Cortex of kidney (tissue), 1 donor: ENCODE data around the gene TAS1R3.
"Not testable (repeated sequence)": the region's sequence is repeated elsewhere in the genome, so short reads cannot be mapped to it uniquely, and the experiment has no call there.

Experiments used
- DNase-seq: peaks from one replicate; lab custom pipeline; 2025; lab: John Stamatoyannopoulos, UW

Gene TAS1R3

GRCh38 chr1:1309251-1310108 lies 21.6 kb upstream of the TAS1R3 start:
- DNase-seq: no peak

DNA sequence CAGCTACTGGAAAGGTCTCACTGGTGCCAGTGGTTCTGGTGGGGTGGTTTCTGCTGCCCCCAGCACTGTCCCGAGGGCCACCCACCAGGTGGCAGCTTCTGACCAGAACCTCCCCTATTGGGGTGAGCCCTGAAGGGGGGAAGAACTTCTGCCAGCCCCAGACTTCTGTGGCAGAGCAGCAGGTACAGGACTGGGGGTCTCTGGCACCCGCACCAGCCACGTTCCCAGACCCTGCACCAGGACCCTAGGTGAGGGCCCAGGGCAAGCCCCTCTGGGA lies 21.0 kb upstream of the TAS1R3 start:
- no peak for DNase-seq

DNA sequence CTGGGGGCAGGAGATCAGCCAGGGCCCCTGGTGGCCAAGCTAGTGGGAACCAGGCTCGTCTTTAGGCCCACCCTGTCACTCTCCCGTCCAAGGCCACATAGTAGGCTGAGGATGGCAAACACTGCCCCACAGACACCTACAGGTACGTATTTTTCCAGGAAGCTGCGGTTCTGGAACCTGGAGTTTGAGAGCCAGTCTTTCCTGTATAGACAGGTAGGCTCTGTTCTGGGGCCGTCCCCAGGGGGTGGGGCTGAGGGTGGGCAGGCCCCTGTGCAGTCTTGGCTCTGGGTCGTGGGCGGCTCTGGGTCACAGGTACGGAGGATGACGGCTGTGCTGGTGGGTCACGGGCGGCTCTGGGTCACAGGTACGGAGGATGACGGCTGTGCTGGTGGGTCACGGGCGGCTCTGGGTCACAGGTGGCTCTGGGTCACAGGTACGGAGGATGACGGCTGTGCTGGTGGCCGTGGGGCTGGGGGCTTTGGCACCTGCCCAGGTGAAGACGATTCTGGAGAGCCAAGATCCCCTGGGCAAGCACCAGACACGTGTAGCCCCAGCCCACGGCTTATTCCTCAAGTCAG lies 20.5 kb upstream of the TAS1R3 start:
- DNase-seq: no peak

GRCh38 chr1:1311107-1312104 lies 19.7 kb upstream of the TAS1R3 start:
- DNase-seq: no peak

- no peak for DNase-seq
Observed at GRCh38 chr1:1312450-1313314, 18.4 kb upstream of the TAS1R3 start.

DNA sequence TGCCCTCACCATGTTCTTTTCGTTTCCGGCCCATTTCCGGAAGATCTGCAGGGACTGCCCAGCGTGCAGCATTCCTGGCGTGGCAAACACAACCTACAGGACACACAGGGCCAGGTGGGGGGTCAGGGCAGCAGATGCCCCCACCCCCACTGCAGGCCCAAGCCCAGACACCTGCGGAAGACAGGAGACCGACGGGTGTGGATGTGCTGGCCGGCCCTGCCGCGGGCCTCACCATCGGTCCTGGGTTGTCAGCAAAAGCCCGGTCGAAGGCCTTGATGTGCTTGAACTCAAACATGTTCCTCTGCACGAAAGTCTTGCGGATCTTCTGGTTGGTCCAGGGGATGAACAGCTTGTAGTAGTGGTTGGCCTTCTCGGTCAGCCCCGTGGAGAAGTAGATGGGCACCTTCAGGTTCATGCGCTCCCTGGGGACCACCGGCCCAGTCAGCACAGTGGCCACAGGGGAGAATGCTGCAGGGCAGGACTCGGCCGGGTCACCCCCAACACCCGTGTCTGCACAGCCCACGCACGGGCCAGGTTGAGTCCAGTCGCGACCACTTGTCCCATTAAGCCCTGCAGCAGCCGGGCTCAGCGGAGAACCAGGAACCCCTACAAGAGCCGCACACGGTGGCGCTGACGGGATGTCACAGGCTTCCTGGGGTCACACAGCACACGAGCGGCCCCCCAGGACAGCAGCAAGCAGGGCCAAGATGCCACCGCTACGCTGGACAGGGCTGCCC lies 17.4 kb upstream of the TAS1R3 start:
- no peak for DNase-seq

DNA sequence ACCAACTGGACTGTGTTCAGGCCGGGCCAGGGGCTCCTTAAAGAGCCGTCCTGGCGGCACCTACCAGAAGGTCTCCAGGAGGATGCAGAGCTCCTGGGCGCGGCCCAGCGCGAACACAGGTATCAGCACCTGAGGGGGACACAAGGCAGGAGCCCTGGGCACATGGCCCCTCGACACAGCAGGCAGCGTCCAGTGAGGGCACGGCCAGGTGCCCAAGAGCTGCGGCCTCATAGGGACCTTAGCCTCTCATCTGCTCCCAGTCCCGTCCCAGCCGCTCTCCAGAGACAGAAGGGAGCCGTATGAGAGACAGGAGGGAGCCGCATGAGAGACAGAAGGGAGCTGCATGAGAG lies 16.9 kb upstream of the TAS1R3 start:
- DNase-seq: no peak

DNA sequence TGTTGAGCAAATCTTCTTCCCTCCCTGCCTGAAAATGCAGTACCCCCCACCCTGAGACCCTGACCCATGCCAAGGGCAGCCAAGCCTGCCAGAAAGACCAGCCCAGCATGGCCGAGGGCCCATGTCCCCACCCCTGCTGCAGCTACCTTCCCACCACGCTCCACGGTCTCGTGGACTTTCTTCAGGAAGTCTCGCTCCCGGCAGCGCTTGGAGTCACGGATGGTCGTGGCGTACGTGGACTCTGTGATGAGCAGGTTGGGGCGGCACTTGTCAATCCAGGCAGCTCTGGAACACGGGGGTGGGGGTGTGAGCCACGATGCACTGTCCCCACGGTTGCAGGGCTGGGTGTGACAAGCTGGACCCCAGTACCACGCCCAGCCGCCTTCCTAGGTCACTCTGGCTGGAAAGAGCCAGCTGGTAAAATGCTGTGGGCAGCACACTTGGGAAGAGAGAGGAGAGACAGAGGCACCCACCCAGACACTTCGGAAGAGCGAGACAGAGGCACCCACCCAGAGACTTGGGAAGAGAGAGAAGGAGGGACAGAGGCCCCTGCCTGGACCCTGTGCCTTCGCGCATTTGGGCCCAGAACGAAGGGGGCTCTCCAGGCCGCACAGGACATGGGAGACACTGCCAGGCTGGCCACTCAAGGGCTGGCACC lies 16.3 kb upstream of the TAS1R3 start:
- no peak for DNase-seq

DNA sequence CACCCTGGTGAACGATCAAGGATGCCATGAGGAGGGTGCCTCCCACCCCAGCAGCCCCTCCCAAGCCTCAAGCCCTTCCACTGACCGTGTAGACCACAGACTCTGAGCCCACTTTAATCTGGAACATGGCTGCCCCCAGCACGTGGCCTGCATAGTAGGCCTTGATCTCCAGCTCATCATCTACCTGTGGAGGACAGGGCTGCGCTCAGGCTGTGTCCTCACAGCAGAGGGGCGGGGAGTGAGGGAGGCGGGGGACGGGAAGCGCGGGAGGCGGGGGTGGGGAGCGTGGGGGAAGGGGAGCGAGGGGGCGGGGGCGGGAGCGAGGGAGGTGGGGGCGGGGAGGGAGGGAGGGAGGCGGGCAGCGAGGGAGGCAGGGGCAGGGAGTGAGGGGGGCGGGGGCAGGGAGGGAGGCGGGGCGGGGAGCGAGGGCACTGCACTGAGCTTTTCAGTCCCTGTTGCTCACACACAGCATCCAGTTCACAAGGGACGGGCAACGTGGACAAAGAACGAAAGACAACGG lies 15.6 kb upstream of the TAS1R3 start:
- no peak for DNase-seq

DNA sequence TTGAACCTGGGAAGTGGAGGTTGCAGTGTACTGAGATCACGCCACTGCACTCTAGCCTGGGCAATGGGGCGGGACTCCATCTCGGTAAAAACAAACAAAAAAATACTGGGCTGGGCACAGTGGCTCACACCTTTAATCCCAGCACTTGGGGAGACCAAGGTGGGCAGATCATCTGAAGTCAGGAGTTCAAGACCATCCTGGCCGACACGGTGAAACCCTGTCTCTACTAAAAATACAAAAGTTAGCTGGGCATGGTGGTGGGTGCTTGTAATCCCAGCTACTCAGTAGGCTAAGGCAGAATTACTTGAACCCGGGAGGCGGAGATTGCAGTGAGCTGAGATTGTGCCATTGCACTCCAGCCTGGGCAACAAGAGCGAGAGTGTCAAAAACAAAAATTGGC lies 14.9 kb upstream of the TAS1R3 start:
- not testable (repeated sequence) for DNase-seq

DNA sequence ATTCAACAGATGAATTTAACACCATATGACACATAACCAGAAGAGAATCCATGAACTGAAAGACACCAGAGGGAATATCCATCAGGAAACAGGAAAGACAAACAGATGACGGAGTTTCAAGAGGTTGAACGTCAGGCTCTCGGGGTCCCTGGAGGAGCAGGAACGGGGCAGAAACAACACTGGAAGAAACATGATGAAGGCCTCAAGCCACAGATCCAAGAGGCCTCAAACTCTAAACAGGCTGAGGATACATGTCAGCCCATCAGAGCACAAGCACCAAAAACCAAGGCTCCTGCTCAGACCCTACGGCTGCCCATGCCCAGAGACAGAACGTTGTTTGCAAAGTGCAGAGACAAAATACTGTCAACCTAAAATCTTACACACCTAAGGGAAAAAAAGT lies 13.7 kb upstream of the TAS1R3 start:
- no peak for DNase-seq

GRCh38 chr1:1318131-1318652 lies 12.9 kb upstream of the TAS1R3 start:
- no peak for DNase-seq

- DNase-seq: no peak
Observed at GRCh38 chr1:1318777-1319645, 12.1 kb upstream of the TAS1R3 start.

- DNase-seq: no peak
Observed at GRCh38 chr1:1319646-1319941, 11.5 kb upstream of the TAS1R3 start.

DNA sequence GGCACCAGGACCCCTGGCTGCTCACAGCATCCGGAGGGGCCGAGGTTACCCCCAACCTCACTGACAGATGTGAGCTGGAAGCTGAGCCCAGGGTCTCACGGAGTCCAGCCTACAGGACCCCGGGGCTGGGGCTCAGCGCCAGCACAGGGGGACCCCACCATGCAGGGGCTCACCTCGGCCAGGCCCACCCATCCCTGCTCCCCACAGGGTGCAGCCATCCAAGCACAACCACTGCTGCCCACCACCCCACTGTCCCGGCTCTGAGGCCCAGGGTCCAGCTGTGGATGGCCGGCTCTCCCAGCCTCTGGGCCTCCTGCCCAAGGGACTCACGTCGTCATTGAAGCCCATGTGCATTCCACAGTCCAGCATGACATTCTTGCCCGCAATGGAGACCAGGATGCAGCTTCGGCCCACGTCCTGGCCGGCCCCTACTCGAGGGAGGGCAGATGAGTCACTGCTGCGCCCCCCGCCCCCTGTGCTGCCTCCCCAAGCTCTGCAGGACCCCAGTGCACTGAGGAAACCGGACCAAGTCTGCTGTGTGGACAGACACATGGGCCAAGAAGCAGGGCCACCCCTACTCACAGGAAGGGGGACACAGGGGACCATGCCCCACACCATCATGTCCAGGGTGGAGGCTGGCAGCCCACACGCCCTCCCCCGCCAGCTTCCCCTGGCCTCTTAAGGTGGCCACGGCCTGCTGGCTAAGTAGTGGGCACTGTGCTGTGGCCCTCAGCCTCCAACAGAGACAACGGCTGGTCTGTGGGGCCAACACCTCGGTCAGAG lies 10.2 kb upstream of the TAS1R3 start:
- no peak for DNase-seq

GRCh38 chr1:1321477-1321876 lies 9.6 kb upstream of the TAS1R3 start:
- no peak for DNase-seq

GRCh38 chr1:1322418-1322817 lies 8.7 kb upstream of the TAS1R3 start:
- DNase-seq: no peak

DNA sequence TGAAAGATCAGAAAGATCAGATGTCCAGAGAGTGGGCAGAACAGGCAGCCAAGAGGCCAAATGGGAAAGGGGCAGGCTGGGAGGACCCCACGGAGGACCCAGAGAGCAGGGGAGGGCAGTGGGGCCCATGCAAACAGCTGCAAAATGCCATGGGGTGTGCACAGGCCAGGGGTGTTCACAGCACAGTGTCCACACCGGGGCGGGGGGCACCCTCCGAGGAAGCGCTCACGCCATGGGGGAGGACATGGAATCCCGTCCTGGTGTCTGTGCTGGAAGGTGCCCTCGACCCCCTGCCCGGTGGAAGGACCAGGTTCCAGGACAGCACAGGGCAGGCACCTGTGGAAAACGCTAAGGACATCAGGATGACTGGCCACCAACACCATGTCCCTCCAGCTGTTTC lies 8.1 kb upstream of the TAS1R3 start:
- no peak for DNase-seq

- no peak for DNase-seq
Observed at GRCh38 chr1:1324084-1324523, 7.0 kb upstream of the TAS1R3 start.
